GM23338 (cell line): Measurements from ENCODE around the gene KCNMB2. TPM values are rescaled to one million over a fixed set of nuclear protein-coding genes. Genes with fewer than 3 reads are reported as not detected.

Experiments
- ATAC-seq: fragments of 200-7000 bp; cut with Tn5 transposase; 3 replicates; pipeline ENCODE4 v1.9.1; 2020
- DNase-seq: peaks from one replicate; pipeline ENCODE4 v3.0.0-alpha.2; 2015; ENCODE audit warnings: low spot score
- H2AFZ ChIP-seq: fragments of 200-600 bp; sonication (generic); 2 replicates; pipeline ENCODE4 v1.8.0; 2016; ENCODE audit warnings: antibody characterized with exemption, mild to moderate bottlenecking, moderate library complexity
- H3F3A ChIP-seq: fragments of 200-600 bp; sonication (generic); replicated peaks from 2 replicates; pipeline ENCODE4 v1.8.0; 2017; ENCODE audit warnings: antibody characterized with exemption, mixed run types, low read depth
- H3K27ac ChIP-seq: fragments of 200-600 bp; sonication (generic); 2 replicates; pipeline ENCODE4 v1.6.1; 2016; ENCODE audit warnings: low read depth
- H3K27me3 ChIP-seq: fragments of 200-600 bp; sonication (generic); 2 replicates; pipeline ENCODE4 v1.8.0; 2016; ENCODE audit warnings: mild to moderate bottlenecking, mixed run types, moderate library complexity; ENCODE audit not compliant: insufficient read depth
- H3K36me3 ChIP-seq: fragments of 200-600 bp; sonication (generic); 2 replicates; pipeline ENCODE4 v1.8.0; 2016; ENCODE audit warnings: mild to moderate bottlenecking; ENCODE audit not compliant: insufficient read depth
- H3K4me1 ChIP-seq: fragments of 200-600 bp; sonication (generic); 2 replicates; pipeline ENCODE4 v1.8.0; 2016; ENCODE audit warnings: mild to moderate bottlenecking, moderate library complexity; ENCODE audit not compliant: insufficient read depth
- H3K4me2 ChIP-seq: fragments of 200-600 bp; sonication (generic); 2 replicates; pipeline ENCODE4 v1.7.1; 2017; ENCODE audit warnings: mixed run types
- H3K4me3 ChIP-seq: fragments of 200-600 bp; sonication (generic); 2 replicates; pipeline ENCODE4 v1.6.1; 2016; ENCODE audit warnings: mixed run types
- H3K79me2 ChIP-seq: fragments of 200-600 bp; sonication (generic); replicated peaks from 2 replicates; pipeline ENCODE4 v1.8.0; 2017; ENCODE audit warnings: mild to moderate bottlenecking; ENCODE audit not compliant: insufficient read depth
- H3K9me2 ChIP-seq: fragments of 200-600 bp; sonication (generic); 2 replicates; pipeline ENCODE4 v1.8.0; 2017; ENCODE audit not compliant: insufficient read depth
- H4K20me1 ChIP-seq: fragments of 200-600 bp; sonication (generic); replicated peaks from 2 replicates; pipeline ENCODE4 v1.8.0; 2017; ENCODE audit warnings: mild to moderate bottlenecking; ENCODE audit not compliant: insufficient read depth
- H3K27ac Mint-ChIP-seq: 2 replicates; pipeline ENCODE4 v1.8.0; 2020; ENCODE audit warnings: inconsistent platforms, mild to moderate bottlenecking, moderate library complexity, mixed read lengths
- H3K27me3 Mint-ChIP-seq: 3 replicates; pipeline ENCODE4 v1.8.0; 2022; ENCODE audit warnings: low read depth, mild to moderate bottlenecking, moderate library complexity, mixed read lengths, inconsistent platforms; ENCODE audit not compliant: insufficient read depth, poor library complexity
- H3K36me3 Mint-ChIP-seq: 3 replicates; pipeline ENCODE4 v1.8.0; 2021; ENCODE audit warnings: low read depth, mild to moderate bottlenecking, inconsistent platforms, moderate library complexity, mixed read lengths
- H3K4me1 Mint-ChIP-seq: 3 replicates; pipeline ENCODE4 v1.8.0; 2020; ENCODE audit warnings: mild to moderate bottlenecking, inconsistent platforms, mixed read lengths
- H3K4me3 Mint-ChIP-seq: 3 replicates; pipeline ENCODE4 v1.8.0; 2021; ENCODE audit warnings: moderate library complexity, mild to moderate bottlenecking, inconsistent platforms, mixed read lengths
- H3K9me3 Mint-ChIP-seq: 3 replicates; pipeline ENCODE4 v1.8.0; 2020; ENCODE audit warnings: moderate library complexity, mild to moderate bottlenecking, inconsistent platforms, mixed read lengths
- CREB1 ChIP-seq: fragments of 250-450 bp; sonication (Bioruptor Pico); IDR thresholded peaks from 2 replicates; pipeline ENCODE4 v1.5.0; 2020; ENCODE audit warnings: low read depth, mild to moderate bottlenecking, moderate library complexity
- EZH2 ChIP-seq: fragments of 200-600 bp; sonication (generic); IDR thresholded peaks from one replicate; pipeline ENCODE4 v1.8.0; 2017; ENCODE audit warnings: antibody characterized with exemption, mild to moderate bottlenecking, low read depth; ENCODE audit not compliant: unreplicated experiment
- EZH2phosphoT487 ChIP-seq: fragments of 200-600 bp; sonication (generic); IDR thresholded peaks from one replicate; pipeline ENCODE4 v1.8.1; 2018; ENCODE audit warnings: antibody characterized with exemption; ENCODE audit not compliant: unreplicated experiment
- JUNB ChIP-seq: IDR thresholded peaks from one replicate; pipeline ENCODE4 v1.6.1; 2016; ENCODE audit warnings: antibody characterized with exemption; ENCODE audit not compliant: unreplicated experiment
- NANOG ChIP-seq: IDR thresholded peaks from 2 replicates; pipeline ENCODE4 v1.6.1; 2016; ENCODE audit warnings: antibody characterized with exemption, borderline replicate concordance
- POLR2AphosphoS5 ChIP-seq: IDR thresholded peaks from 2 replicates; pipeline ENCODE4 v1.6.1; 2016; ENCODE audit warnings: antibody characterized with exemption, low read depth
- REST ChIP-seq: IDR thresholded peaks from one replicate; pipeline ENCODE4 v1.6.1; 2018; ENCODE audit warnings: antibody characterized with exemption; ENCODE audit not compliant: unreplicated experiment
- STAT1 ChIP-seq: IDR thresholded peaks from one replicate; pipeline ENCODE4 v1.6.1; 2016; ENCODE audit warnings: antibody characterized with exemption; ENCODE audit not compliant: unreplicated experiment
- ZNF114 ChIP-seq: fragments of 250-450 bp; sonication (Bioruptor Pico); IDR thresholded peaks from 2 replicates; pipeline ENCODE4 v1.5.0; 2020; ENCODE audit warnings: mild to moderate bottlenecking, moderate library complexity
- ZNF331 ChIP-seq: fragments of 250-450 bp; sonication (Bioruptor Pico); IDR thresholded peaks from 2 replicates; pipeline ENCODE4 v1.5.0; 2020; ENCODE audit warnings: low read depth, mild to moderate bottlenecking, moderate library complexity
- ZNF462 ChIP-seq: fragments of 250-450 bp; sonication (Bioruptor Pico); IDR thresholded peaks from 2 replicates; pipeline ENCODE4 v1.5.0; 2020; ENCODE audit warnings: mild to moderate bottlenecking, moderate library complexity
- polyA plus RNA-seq: library from polyadenylated mRNA; unstranded; fragments of >200 nt; fragmentation: Nextera tagmentation; extraction: Ambion mirVana; gene quantifications from 2 replicates; pipeline ENCODE4 v1.2.1, GENCODE V29; 2016
- total RNA-seq: library from RNA; depleted of rRNA; stranded (reverse); fragments of >200 nt; shearing (Covaris generic); gene quantifications from 2 replicates; pipeline ENCODE4 v1.2.3, GENCODE V29; 2014
- TF ChIP-seq, protein P1 (sequence below): IDR thresholded peaks from 2 replicates; pipeline ENCODE4 v1.6.1; 2016; ENCODE audit warnings: antibody characterized with exemption
- TF ChIP-seq, protein P2 (sequence below), 2 experiments: fragments of 200-600 bp in 1 of 2; sonication (generic) in 1 of 2; conservative IDR thresholded peaks; 2 replicates each; pipeline versions ENCODE4 v1.5.1 to v1.6.1; 2016 to 2017; ENCODE audit warnings: antibody characterized with exemption in 2 of 2, low read depth in 2 of 2, mild to moderate bottlenecking in 2 of 2, moderate library complexity in 1 of 2

Gene KCNMB2
- total and polyA plus RNA-seq, 2 experiments from 2014 or later: 0.53 TPM; not detected in 1

DNA sequence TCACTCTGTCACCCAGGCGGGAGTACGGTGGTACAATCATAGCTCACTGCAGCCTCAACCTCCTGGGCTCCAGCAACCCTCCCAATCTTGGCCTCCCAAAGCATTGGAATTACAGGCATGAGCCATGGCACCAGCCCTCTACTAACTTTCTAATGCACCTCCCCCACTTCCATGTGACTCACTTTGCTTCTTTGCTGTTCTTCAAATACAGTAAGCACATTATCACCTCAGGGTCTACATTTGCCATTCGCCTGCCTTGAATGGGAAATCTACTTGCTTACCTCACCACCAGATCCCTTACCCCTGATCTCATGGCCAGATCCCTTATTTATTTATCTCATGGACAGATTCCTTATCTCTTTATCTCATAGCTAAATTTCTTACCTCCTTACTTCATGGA lies 235.3 kb downstream of the KCNMB2 start:
- Histone ChIP-seq H3K27ac (no peak overlapping the region), H4K20me1 (0 out of 2 replicates have a peak, but pooled peaks cover 3% of the 10 kb centered on the region), H3K4me2 (no peak overlapping the region), H3K4me3 (no peak overlapping the region), H3F3A (no peaks in the 10 kb centered on the region), H3K36me3 (no peaks in the 10 kb centered on the region), H3K27me3 (no peaks in the 10 kb centered on the region), H2AFZ (no peak overlapping the region), H3K79me2 (no peaks in the 10 kb centered on the region), H3K9me2 (0 out of 2 replicates have a peak, but pooled peaks cover 5% of the 10 kb centered on the region), H3K4me1 (0 out of 2 replicates have a peak, but pooled peaks cover 6% of the 10 kb centered on the region)
- TF ChIP-seq ZNF331 (no peak), ZNF114 (no peak), EZH2phosphoT487 (no peak), ZNF462 (CRISPR knock-in tag) (no peak), REST (no peak), JUNB (no peak), STAT1 (no peak), NANOG (no peak), POLR2AphosphoS5 (no peak), EZH2 (no peak), CREB1 (no peak)
- TF ChIP-seq, protein P1, sequence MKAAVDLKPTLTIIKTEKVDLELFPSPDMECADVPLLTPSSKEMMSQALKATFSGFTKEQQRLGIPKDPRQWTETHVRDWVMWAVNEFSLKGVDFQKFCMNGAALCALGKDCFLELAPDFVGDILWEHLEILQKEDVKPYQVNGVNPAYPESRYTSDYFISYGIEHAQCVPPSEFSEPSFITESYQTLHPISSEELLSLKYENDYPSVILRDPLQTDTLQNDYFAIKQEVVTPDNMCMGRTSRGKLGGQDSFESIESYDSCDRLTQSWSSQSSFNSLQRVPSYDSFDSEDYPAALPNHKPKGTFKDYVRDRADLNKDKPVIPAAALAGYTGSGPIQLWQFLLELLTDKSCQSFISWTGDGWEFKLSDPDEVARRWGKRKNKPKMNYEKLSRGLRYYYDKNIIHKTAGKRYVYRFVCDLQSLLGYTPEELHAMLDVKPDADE: no peak
- TF ChIP-seq, protein P2, sequence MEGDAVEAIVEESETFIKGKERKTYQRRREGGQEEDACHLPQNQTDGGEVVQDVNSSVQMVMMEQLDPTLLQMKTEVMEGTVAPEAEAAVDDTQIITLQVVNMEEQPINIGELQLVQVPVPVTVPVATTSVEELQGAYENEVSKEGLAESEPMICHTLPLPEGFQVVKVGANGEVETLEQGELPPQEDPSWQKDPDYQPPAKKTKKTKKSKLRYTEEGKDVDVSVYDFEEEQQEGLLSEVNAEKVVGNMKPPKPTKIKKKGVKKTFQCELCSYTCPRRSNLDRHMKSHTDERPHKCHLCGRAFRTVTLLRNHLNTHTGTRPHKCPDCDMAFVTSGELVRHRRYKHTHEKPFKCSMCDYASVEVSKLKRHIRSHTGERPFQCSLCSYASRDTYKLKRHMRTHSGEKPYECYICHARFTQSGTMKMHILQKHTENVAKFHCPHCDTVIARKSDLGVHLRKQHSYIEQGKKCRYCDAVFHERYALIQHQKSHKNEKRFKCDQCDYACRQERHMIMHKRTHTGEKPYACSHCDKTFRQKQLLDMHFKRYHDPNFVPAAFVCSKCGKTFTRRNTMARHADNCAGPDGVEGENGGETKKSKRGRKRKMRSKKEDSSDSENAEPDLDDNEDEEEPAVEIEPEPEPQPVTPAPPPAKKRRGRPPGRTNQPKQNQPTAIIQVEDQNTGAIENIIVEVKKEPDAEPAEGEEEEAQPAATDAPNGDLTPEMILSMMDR (conservative IDR thresholded peaks at IDR 0.05; ENCODE audit: low read depth in 2 of 2): no peak
- no peak for ATAC-seq
- no peak for DNase-seq
- H3K4me3 Mint-ChIP-seq: no peak overlapping the region
- peaks cover 11% of the 10 kb centered on the region for H3K4me1 Mint-ChIP-seq
- H3K27me3 Mint-ChIP-seq: no peaks in the 10 kb centered on the region
- no peaks in the 10 kb centered on the region for H3K9me3 Mint-ChIP-seq
- H3K36me3 Mint-ChIP-seq: no peaks in the 10 kb centered on the region
- no peak overlapping the region for H3K27ac Mint-ChIP-seq
